Tibial nerve (tissue), 4 donors: ENCODE results near the gene SH3GL3. TPM values are rescaled to one million over a fixed set of nuclear protein-coding genes. Genes with fewer than 3 reads are reported as not detected.

Experiments
- DNase-seq, 2 donors: peaks; one replicate each; pipeline ENCODE4 v3.0.0-alpha.2; 2019; ENCODE audit warnings: low spot score in 2 of 2
- H3K27ac ChIP-seq, 4 donors: fragments of 200-600 bp; sonication (generic) in 3 of 4; one replicate each; pipeline ENCODE4 v1.5.1; 2017 to 2019; ENCODE audit warnings: mild to moderate bottlenecking in 1 of 4
- H3K27me3 ChIP-seq, 2 donors: fragments of 200-600 bp; sonication (generic) in 1 of 2; one replicate each; pipeline versions ENCODE4 v1.5.1 to v1.6.0; 2017 to 2019
- H3K36me3 ChIP-seq, 3 donors: fragments of 200-600 bp; sonication (generic); one replicate each; pipeline ENCODE4 v1.5.1; 2018 to 2019
- H3K4me1 ChIP-seq, 4 donors: fragments of 200-600 bp; sonication (generic) in 3 of 4; one replicate each; pipeline ENCODE4 v1.5.1; 2017 to 2019
- H3K4me3 ChIP-seq, 4 donors: fragments of 200-600 bp; sonication (generic) in 3 of 4; one replicate each; pipeline ENCODE4 v1.5.1; 2017 to 2019; ENCODE audit warnings: mild to moderate bottlenecking in 1 of 4, moderate library complexity in 1 of 4
- H3K9me3 ChIP-seq, 4 donors: fragments of 200-600 bp; sonication (generic) in 3 of 4; one replicate each; pipeline ENCODE4 v1.5.1; 2017 to 2019
- CTCF ChIP-seq, 5 experiments: fragments of 200-600 bp in 3 of 5; fragments of 450-650 bp in 2 of 5; sonication (generic) in 3 of 5; IDR thresholded peaks; one replicate each; pipeline ENCODE4 v1.5.1; 2016 to 2019; ENCODE audit warnings: antibody characterized with exemption in 5 of 5, mild to moderate bottlenecking in 3 of 5, moderate library complexity in 2 of 5
- EP300 ChIP-seq, 2 donors: sonication (generic); formaldehyde crosslinking; IDR thresholded peaks; one replicate each; pipeline ENCODE4 v1.6.1; 2017; ENCODE audit warnings: antibody characterized with exemption in 2 of 2, mild to moderate bottlenecking in 1 of 2
- POLR2A ChIP-seq, 2 donors: fragments of 450-650 bp; IDR thresholded peaks; one replicate each; pipeline ENCODE4 v1.6.1; 2017; ENCODE audit warnings: antibody characterized with exemption in 2 of 2, mild to moderate bottlenecking in 2 of 2, moderate library complexity in 2 of 2
- WGBS, 2 donors: methylation state at CpG; one replicate each; pipeline ENCODE4 v1.1.5; 2018; 5-methylcytosine and 5-hydroxymethylcytosine counted together
- total RNA-seq, 4 donors: library from RNA; depleted of rRNA; stranded (reverse); fragments of >200 nt; gene quantifications; one replicate each; pipeline ENCODE4 v1.1.0, GENCODE V29; 2016

Gene SH3GL3
- total RNA-seq, 4 donors from 2014 or later = 1.5 to 3.7 (median 3.1) TPM; not detected in 1

- 51 to 57% methylated on average over 3 of the region's 3 CpGs for WGBS, 2 donors
- Histone ChIP-seq H3K27ac (no peak overlapping the region), H3K9me3 (no peaks in the 10 kb centered on the region), H3K4me3 (no peak overlapping the region), H3K4me1 (no peaks in the 10 kb centered on the region), H3K36me3 (no peaks in the 10 kb centered on the region), H3K27me3 (no peaks in the 10 kb centered on the region)
- TF ChIP-seq CTCF (IDR thresholded peaks at IDR 0.05) (no peak), POLR2A (IDR thresholded peaks at IDR 0.05) (no peak), EP300 (IDR thresholded peaks at IDR 0.05) (no peak)
- no peak for DNase-seq
Observed at GRCh38 chr15:83472151-83472550, 25.0 kb downstream of the SH3GL3 start.

DNA sequence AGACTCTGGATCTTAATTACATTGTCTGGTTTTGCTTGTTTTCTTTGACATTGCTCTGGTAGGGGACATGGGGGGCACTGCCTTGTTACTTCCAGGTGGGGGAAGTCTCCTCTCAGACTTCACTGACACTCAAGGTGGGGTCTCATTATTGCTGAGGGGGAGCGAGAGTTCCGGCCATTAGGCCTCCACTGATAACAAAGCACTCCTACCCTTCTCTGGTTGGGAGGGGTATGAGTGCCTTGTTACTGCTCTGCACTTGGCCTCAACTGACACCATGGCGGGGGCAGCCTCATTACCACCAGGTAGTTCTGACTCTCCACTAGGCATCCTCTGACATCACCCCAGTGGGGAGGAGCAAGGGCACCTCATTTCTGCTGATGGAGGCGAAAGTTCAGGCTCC lies 25.7 kb downstream of the SH3GL3 start:
- no peak overlapping the region for H3K27ac ChIP-seq
- no peaks in the 10 kb centered on the region for H3K9me3 ChIP-seq
- no peak overlapping the region for H3K4me3 ChIP-seq
- DNase-seq = no peak
- TF ChIP-seq CTCF (IDR thresholded peaks at IDR 0.05) (no peak), POLR2A (IDR thresholded peaks at IDR 0.05) (no peak), EP300 (IDR thresholded peaks at IDR 0.05) (no peak)
- no peaks in the 10 kb centered on the region for H3K27me3 ChIP-seq
- no peaks in the 10 kb centered on the region for H3K4me1 ChIP-seq
- WGBS, 2 donors = 89 to 97% methylated on average over 4 of the region's 4 CpGs
- no peaks in the 10 kb centered on the region for H3K36me3 ChIP-seq

DNA sequence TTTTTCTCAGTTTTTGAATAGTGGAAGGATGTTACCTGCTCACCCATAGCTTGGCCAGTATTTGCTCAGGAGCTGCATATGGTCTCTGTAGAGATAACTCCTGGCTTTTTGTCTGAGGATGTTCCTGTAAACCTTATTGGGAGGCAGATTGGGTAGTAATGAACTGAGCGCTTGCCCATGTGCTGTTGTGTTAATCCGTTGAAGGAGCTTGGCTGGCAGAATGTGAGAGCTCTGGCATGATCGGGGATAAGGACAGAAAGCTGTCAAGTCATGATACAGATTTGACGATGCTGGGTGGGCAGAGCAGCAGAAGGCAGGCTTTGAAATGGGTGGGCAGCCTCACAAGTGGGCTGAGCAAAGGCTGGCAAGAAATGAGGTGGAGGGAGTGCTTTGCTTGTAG lies 27.4 kb downstream of the SH3GL3 start:
- DNase-seq = no peak
- TF ChIP-seq CTCF (IDR thresholded peaks at IDR 0.05) (no peak), EP300 (IDR thresholded peaks at IDR 0.05) (no peak), POLR2A (IDR thresholded peaks at IDR 0.05) (no peak)
- Histone ChIP-seq H3K4me3 (no peak overlapping the region), H3K9me3 (no peaks in the 10 kb centered on the region), H3K36me3 (no peaks in the 10 kb centered on the region), H3K4me1 (no peaks in the 10 kb centered on the region), H3K27me3 (no peaks in the 10 kb centered on the region), H3K27ac (no peak overlapping the region)
- whole genome bisulfite sequencing, 2 donors = 57 to 86% methylated on average over 4 of the region's 4 CpGs

DNA sequence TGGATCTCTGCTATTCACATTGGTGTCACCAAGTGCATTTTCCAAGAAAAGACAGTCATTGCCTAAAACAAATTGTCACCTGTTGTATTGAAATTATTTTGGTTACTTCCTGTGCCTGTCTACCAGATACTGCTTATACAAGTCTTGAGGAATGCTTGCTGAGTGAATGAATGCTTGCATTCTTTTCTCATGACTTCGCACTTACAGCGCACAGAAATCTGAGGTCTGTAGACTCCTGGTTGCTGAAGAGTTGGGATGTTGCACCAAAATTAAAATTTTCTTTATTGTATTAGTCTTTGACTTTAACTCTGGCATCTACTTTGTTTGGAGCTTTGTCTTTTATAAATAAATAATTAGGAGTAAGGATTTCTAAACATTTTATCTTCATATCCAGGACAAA lies 28.4 kb downstream of the SH3GL3 start:
- no peak for DNase-seq
- no peak for TF ChIP-seq EP300 (IDR thresholded peaks at IDR 0.05)
- no peak for TF ChIP-seq POLR2A (IDR thresholded peaks at IDR 0.05)
- no peak for TF ChIP-seq CTCF (IDR thresholded peaks at IDR 0.05)
- WGBS, 2 donors = 71 to 80% methylated on average over 2 of the region's 2 CpGs

DNA sequence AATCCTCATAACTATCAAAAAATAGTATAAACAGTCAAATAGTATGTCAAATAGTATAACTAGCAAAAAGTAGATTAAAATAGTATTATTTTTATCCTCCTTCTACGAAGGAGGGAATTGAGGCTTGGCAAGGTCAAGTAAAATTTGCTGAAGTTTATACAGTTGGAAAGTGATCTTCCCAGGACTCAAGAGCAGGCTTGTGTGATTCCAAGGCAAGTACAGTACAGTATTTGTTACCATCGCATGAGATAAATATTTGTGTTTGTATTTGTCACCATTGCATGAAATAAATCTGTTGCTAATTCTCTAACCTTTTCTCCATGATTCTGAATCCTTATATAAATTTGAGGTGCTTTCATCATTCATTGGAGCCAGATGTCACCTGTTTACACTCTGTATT lies 28.9 kb downstream of the SH3GL3 start:
- WGBS, 2 donors = 25 to 31% methylated on average over 2 of the region's 2 CpGs
- Histone ChIP-seq H3K36me3 (no peaks in the 10 kb centered on the region), H3K27ac (no peak overlapping the region), H3K9me3 (no peaks in the 10 kb centered on the region), H3K27me3 (no peaks in the 10 kb centered on the region), H3K4me1 (no peaks in the 10 kb centered on the region), H3K4me3 (no peak overlapping the region)
- DNase-seq = no peak
- TF ChIP-seq CTCF (IDR thresholded peaks at IDR 0.05) (no peak), EP300 (IDR thresholded peaks at IDR 0.05) (no peak), POLR2A (IDR thresholded peaks at IDR 0.05) (no peak)

More for the DNA sequence above, 28.4 kb downstream of the SH3GL3 start:
- H3K36me3 ChIP-seq = no peaks in the 10 kb centered on the region
- H3K4me1 ChIP-seq = no peaks in the 10 kb centered on the region
- H3K27me3 ChIP-seq = no peaks in the 10 kb centered on the region
- no peak overlapping the region for H3K27ac ChIP-seq
- H3K9me3 ChIP-seq = no peaks in the 10 kb centered on the region
- no peak overlapping the region for H3K4me3 ChIP-seq
